ENCODE results near the gene SP7. TPM values are rescaled to one million over a fixed set of nuclear protein-coding genes. Genes with fewer than 3 reads are reported as not detected.

SP7 gene
- total and polyA plus RNA-seq, 9 of the 15 experiments (the other 6 are each of a cell fraction or from before 2014, with no cell fraction given), result 0.04 TPM; not detected in 8

GRCh38 chr12:53378724-53379388 lies 42.7 kb upstream of the SP7 start:
- DNase-seq (ENCODE audit: extremely low read depth in 1 of 4, low spot score in 3 of 4) (peak in 1 of 4 experiments; percentile 59), FAIRE-seq (no peak), ATAC-seq (no peak)
- Histone ChIP-seq H3K9me3 (replicated peaks; ENCODE audit: control insufficient read depth, insufficient read depth, low read depth, low read length) (no peaks in the 10 kb centered on the region), H3K79me2 (ENCODE audit: control insufficient read depth, insufficient read depth, low read length) (peaks cover 33% of the 10 kb centered on the region), H3K36me3 (ENCODE audit: control insufficient read depth, insufficient read depth, low read length) (peaks cover 28% of the 10 kb centered on the region), H4K20me1 (replicated peaks; ENCODE audit: control insufficient read depth, insufficient read depth, low read length) (no peaks in the 10 kb centered on the region), H3K27me3 (ENCODE audit: control insufficient read depth in 2 of 2, insufficient read depth in 2 of 2, low read length in 2 of 2) (no peaks in the 10 kb centered on the region), H3K4me2 (ENCODE audit: insufficient read depth, low read length) (peak overlapping the region; percentile 87), H3K4me1 (replicated peaks in 1 of 2; ENCODE audit: control insufficient read depth in 2 of 2, insufficient read depth in 2 of 2, low read length in 2 of 2) (peaks cover 25 to 38% of the 10 kb centered on the region in 2 experiments), H3K9ac (ENCODE audit: insufficient read depth in 1 of 2, low read depth in 2 of 2, low read length in 2 of 2) (peak overlapping the region; percentile 86 to 92), H3K4me3 (peak overlapping the region; percentile 36), H3K27ac (ENCODE audit: extremely low read depth, low read depth, low read length) (peak overlapping the region; percentile 92), H2AFZ (ENCODE audit: low read depth, low read length) (peak overlapping the region; percentile 57), H3K9me1 (ENCODE audit: control insufficient read depth, insufficient read depth, low read length) (no peaks in the 10 kb centered on the region)
- intact Hi-C loops (cut with micrococcal nuclease), result no loop called here
- TSS peak; percentile 99 for BruUV-seq (replicated peaks)
- WGBS (ENCODE audit: insufficient coverage, low coverage, missing lambda C conversion rate), result 5% methylated on average over 23 of the region's 23 CpGs
- in situ Hi-C loops (cut with MboI), result no loop called here
- CTCF ChIA-PET (ENCODE audit: low intra/inter-chr PET ratio), result no interaction called here
- POLR2A ChIA-PET, result interaction anchor here (0.7 to 2.2 kb wide), 18 partner anchors 10 to 110 kb away, joined by 3 to 15 read pairs (median 4); partner anchors contain the start of genes AAAS, ESPL1 and PFDN5
- TF ChIP-seq RBBP5 (IDR thresholded peaks at IDR 0.05; ENCODE audit: borderline replicate concordance, insufficient read depth, low read length, poor library complexity, severe bottlenecking) (peak; percentile 52), NFIC (IDR thresholded peaks at IDR 0.05) (no peak), TEAD1 (CRISPR knock-in tag; IDR thresholded peaks at IDR 0.05) (peak in 1 of 2 experiments; percentile 35; a peak in 1 of 4 replicates), MEF2A (IDR thresholded peaks at IDR 0.05; ENCODE audit: control insufficient read depth, low read depth, low read length) (no peak), NFATC3 (IDR thresholded peaks at IDR 0.05) (0 out of 2 replicates have a peak, but pooled peaks have one; percentile 46), MTF1 (CRISPR knock-in tag; IDR thresholded peaks at IDR 0.05; ENCODE audit: borderline replicate concordance) (no peak), ZNF589 (CRISPR knock-in tag; IDR thresholded peaks at IDR 0.05; ENCODE audit: low read depth) (peak; percentile 68; the same call in 1 of the 2 replicates), CREBBP (IDR thresholded peaks at IDR 0.05; ENCODE audit: low read depth, low read length) (no peak), SMARCC2 (IDR thresholded peaks at IDR 0.05; ENCODE audit: low read depth) (no peak), ZBTB49 (CRISPR knock-in tag; IDR thresholded peaks at IDR 0.05; ENCODE audit: borderline replicate concordance) (no peak), RREB1 (CRISPR knock-in tag; IDR thresholded peaks at IDR 0.05) (no peak), HMGN3 (IDR thresholded peaks at IDR 0.05; ENCODE audit: borderline replicate concordance, extremely low read depth, insufficient read length, low read depth, low read length) (no peak), HMG20A (CRISPR knock-in tag; conservative IDR thresholded peaks at IDR 0.05) (no peak)

All from K562 (cell line).